NCI-H524 (cell line): ENCODE measurements around the gene ITGB6.
A peak's percentile ranks its signal among the peaks of the same experiment; 100 is the strongest.

Experiments used
- DNase-seq, 2 experiments: peaks; one replicate each; lab custom pipeline; 2025; lab: John Stamatoyannopoulos, UW

Gene ITGB6

DNA sequence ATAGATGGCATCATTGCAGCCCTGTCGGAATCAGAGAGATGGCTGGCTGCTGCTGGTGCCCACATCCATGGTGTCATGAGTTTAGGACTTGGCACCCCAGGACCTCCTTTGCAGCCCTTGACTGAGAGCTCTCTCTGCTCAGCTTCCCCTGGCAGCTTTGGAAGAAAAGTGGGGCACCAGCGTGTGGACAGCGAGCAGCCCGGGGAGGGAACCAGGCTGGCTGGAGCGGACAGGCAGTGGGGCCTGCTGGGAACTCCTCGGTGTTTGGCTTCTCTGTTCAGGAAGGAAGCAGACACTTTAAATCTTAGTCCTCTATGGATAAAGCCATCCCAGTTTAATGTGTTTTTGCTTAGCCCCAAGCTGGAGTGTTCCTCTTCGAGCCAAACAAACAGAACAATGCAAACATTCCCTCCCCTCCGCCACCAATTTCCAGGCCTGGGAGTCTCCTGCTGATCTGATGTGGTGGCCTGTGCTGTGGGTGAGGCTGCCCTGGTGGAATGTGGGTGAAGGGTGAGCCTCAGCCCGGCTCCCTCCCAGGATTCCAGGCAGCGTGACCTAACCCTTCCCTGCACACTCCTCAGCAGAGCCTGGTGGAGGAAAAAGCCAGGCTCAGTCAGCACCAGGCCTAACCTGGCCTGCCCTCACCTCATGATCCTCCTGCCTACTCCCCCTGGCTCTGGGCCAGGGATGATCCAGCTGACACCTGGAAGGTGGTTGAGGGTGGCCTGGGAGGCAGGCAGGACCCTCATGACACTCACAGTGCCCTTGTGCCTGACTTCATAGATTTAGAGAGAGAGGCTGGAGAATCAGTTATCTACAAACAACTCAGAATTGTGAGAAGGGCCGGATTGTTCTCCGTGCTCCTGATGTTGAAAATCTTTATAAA, 21.6 kb upstream of the ITGB6 start:
- DNase-seq, result no peak

DNA sequence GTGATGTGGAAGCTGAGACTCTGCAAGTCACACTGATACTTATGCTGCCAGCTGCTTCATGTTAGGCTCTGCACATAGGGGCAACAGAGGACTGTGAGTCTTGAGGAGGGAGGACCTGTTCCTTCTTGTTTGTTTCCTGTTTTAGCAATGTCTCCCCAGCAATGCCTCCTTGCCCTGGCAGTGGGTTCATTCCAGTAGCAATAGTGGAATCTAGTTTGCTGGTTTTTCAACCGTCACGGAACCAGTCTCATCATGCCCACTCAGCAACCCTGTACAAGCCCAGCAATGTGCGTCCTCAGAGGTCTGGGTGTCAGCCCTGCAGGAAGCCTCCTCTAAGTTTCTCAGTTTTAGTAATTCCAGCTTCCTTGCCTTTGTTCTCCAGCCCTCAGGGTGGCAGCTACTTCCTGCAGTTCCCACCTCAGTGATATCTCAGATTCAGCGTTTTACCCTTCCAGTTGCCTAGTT, 20.5 kb upstream of the ITGB6 start:
- DNase-seq, result no peak

DNA sequence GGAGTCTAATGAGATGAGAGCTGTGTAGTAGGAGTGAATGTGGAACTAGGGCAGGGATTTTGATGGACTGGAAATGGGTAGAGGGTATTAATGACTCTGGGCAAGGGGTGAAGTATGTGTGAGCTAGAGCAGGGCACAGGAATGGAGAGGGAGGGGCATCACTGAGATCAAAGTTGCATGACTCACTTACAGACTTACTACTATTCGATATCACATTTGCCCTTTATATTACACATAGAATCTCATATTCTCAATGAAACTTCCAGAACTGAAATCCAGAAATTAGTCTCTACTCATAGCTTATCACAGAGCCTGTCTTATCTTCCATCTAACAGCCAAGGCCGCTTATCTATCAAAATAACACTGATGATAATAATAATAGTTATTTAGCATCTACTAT, 20.0 kb upstream of the ITGB6 start:
- no peak for DNase-seq

DNA sequence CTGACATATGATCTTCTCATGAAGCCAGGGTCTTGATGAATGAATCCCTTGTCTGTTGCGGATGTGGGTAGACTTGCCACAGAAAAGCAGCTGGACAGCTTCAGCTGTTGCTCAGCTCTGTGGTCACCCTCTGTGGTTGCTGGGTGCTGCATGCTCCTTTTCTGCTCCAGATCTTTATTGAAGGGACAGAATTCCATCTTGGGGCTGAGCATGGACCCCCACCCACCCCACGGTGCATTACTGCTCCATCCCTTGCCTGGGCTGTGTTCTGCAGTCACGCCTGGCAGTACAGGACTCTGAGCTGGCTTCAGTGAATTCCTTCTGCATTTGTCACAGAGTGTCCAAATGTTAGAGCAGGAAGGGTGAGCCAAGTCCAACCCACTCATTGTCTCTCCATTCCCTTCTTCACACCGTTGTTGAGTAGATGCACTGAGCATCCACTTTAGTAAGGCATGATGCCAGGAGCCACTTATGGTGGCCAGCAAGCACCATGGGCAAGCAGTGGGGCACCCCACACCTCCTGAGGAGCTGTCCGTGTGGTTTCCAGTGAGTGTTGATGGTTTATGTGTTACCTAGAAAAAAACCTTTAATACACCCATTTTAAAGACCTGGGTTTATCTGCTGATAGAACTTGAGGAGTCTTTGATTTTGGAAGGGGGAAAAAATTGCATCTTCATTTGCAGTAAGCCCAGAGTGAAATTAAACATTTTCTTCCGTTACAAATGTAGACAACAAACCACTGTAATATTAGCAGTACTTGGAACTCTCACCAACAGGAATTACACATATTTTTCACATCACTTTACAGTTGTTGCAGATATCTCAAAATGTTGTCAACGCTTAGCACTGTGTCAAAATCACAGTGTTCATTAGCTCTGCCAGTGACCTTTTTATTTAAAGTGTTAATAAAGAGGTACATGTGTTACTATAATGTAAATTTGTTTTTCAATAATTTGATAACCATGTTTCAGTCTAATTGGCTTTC, 14.7 kb upstream of the ITGB6 start:
- DNase-seq, result no peak

DNA sequence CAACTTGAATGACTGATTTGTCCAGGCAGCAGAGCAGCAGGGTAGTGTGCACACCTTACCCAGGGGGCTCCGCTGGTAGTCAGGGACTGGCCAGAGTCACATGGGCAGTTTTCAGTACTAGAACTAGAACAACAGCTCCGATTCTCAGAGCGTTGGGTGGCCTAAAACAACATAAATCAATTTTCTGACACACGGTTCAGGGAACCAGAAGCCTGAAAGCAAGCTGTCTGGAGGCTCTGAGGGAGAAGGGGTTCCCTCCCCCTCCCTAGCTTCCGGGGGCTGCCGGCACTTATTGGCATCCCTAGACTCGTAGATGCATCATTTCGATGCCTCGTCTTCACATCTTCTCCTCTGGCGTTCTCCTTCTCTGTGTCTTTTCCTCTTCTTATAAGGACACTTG, 13.4 kb upstream of the ITGB6 start:
- no peak for DNase-seq

DNA sequence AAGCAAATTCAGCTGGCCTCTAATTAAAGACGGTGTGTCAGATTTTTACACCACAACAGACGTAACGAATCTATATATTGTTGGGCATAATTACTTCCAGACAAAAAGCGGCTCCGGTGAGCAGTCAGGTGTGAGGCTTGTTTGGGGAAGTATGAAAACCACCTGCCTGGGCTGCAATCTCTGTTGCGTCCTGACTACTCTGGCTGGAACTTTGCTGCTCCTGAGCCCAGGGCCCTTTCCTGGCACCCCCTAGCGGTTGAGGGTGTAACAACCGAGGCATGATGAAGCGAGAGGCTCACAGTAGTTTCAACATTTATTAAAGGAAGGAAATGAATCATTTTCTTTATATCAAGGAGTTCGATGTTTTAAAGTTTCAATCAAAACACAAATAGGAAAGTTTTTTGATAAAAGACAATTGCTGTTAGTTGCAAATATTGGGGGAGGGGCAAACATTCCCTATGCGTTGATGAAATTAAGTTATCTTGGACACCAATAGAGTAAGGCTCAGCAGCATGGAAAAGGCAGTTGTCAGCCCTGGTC, 10.6 kb upstream of the ITGB6 start:
- peak in 1 of 2 experiments; percentile 11 for DNase-seq

DNA sequence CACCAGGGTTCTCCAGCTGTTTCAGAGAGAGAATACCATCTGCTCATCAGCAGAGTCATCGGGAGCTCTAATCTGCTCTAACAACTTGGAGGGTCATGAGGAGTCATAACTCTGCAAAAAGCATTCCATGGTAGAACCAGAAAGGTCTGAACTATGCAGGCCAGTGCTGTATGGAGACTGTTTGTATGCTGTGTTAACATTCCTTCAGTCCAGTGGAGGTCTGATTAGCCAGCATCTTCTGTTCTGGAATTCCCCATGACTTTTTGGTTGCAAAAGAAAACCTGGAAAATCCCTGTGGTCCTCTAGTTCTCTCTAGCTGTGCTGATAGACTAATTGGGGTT, 9.4 kb upstream of the ITGB6 start:
- peak; percentile 4 to 49 for DNase-seq

DNA sequence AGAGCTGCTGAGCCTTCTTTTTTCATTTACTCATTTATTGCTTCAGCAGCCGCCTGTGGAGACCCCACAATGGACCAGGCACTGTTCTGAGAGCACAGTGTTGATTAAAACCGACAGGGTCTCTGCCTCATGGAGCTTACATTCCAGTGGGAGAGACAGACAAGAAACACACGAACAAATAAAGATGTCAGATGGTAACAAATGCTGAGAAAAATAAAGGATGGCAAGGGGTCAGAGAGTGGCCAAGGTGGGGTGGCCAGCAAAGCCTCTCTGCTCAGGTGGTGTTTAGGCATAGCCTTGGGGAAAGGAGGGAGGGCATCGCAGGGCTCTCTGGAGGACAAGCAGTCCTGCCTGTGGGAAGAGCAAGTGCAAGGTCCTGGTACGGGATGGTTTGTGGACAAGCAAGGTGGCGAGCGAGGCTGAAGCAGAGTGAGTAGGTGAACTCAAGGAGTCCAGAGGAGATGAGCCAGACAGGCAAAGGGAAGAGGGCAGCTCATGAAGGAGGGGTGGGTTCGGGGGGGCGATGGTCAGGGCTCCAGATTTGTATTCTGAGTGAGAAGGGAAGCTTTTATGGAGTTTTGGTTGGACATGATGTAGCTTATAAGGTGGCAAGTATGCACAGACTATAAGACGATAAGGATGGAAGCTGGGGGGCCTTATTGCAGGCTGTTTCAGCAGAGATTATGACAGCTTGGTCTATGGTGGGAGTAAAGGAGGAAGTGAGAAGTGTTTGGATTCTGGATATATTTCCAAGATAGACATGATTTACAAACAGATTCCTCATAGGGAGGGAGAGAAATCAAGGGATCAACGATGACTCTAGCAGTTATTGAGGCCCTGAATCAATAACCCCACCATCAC, 8.8 kb upstream of the ITGB6 start:
- DNase-seq, result no peak

DNA sequence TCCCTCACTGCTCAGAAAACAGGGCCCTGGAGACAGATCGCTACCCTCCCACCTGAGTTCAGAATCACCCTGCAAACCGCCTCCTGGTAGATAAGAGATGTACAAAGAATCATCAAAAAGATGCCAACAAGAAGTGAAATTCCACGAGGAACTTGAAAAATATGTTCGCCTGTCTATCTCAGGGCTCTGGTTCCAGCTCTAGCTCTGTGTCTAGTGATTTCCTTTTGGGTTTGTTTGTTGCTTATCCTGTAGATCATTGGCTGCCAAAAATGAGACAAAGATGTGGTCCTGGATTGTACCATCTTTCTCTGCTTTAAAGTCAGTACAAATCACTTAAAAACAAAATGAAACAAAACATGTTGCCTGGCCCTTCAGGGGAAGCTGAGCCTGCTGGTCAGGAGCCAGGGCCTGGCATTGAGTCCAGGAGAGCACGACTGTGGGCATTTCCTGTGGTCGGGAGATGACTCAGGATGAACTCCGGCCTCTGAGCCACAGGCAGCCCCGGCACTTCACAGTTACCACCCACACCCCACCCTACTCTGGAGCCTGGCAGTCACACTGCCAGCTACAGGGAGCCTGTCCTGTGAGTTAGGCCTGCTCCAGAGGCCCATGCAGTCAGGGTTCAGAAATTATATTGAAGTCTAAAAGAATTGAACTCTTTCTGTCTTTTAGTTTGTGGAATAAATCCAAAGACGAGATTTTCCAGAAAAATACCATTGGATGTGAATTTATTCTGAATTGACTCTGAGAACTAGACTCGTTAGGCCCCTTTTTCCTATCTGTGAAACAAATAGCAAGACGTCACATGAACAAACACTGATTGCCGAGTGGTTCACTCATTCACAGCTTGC, 8.0 kb upstream of the ITGB6 start:
- no peak for DNase-seq

DNA sequence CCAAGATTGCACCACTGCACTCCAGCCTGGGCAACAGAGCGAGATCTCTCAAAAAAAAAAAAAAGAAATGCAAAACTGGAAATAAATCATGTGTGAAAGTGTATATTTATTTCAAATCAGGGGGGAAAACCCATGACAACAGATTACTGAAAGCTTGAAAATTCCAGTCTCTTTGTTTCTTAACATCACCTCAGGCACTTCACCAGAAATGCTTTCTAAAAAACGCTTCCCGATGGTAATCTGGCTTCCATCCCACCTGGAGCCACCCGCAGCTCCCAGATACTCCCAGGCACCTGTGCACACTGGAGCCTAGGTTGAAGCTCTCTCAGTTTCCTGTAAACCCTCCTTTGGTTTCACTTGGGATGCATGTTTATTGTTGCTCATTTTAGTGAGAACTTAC, 7.2 kb upstream of the ITGB6 start:
- DNase-seq, result no peak

DNA sequence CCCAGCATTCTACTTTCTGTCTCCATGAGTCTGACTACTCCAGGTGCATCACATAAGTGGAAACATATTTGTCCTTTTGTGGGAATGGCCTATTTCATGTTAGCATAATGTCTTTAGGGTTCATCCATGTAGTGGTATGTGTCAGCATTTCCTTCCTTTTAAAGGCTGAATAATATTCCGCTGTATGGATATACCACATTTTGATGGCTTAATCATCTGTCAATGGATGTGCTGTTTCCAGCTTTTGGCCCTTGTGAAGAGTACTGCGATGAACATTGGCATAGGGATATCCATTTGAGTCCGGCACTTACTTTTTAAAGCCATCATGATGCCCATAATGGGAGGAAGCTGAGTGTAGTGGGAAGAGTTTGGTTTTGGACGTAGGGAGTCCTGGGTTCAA, 6.4 kb upstream of the ITGB6 start:
- DNase-seq, result no peak

DNA sequence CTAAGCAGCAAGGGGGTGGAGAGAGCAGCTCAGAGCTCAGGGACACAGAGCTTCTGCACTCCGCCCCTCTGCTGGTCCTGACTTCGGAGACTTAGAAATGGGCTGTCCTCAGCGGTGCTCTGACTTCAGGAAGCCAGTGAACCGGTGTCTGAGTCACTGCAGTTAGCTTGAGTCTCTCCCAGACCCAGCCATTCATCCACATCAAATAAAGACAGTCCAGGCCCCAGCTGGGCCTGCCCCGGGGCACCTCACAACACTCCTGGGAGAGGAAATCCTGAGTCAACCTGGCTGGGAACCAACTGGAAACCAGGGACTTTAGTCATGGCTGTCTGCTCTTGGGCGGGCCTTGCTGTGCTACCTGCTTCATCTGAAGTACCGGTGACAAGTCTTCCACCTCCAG, 5.4 kb upstream of the ITGB6 start:
- no peak for DNase-seq

DNA sequence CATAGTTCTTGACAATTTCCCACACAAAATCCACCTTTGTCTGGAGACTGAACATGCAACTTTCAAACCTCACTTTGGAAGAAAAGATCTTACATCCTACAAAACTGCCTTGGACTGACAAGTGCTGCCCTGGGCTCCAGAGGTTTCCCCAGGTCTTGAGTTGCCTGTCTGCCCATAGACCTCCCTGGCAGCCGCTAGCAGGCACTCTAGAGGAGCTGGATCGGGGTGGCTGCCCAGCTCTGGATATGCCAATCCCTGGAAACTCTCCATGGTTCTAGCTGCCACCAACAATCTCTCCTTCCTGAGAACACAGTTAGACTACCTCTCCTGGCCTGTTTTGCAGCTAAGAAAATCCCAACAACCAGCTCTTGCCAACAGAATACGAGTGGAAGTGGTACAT, 3.4 kb upstream of the ITGB6 start:
- DNase-seq, result no peak

DNA sequence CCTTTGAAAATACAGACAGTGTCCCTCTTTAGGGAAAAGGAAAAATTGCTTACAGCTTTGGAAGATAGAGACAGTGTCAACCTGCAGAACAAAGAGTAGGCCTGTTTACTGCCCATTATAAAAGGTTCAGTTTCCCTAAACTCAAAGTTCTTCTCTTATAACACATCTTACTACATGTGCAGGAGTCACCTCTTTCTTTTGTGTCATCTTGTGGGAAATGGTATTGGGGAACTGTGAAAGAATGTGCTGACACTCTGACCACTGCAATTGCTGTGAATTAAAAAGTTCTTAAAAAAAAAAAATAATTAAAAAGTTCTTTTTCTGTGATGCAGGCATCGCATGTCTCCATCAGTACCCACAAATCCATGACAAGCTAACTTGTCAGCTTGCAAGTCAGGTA, 2.9 kb upstream of the ITGB6 start:
- DNase-seq, result no peak

DNA sequence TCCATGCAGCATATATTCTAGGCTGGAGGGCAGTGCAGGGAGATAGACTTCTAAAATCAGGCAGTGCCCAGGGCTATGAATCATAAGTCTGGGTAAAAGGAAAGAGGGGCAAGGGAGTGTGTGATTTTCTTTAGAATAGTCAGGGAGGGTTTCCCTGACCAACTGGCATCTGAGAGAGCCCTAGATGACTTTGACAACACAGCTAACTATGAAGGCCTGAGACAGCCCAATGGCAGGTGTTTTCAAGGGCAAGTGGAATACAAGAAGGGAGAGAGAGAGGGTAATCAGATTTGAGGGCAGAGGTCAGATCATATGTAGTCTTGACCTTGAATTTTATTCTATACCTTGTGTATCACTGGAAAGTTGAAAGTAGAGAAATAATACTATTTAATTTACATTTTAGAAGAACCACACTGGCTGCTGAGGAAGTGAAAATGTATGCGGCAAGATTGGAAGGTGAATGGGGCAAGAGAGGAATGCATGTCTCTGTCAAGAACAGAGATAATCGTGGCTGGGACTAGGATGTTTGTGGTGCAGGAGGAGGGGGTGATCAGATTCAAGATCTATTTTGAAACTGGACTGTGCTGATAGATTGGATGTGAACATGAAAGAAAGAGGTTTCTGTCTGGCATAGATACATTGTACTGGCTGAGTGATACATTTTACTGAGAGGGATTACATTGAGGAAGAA, 1.9 kb upstream of the ITGB6 start:
- DNase-seq, result no peak

DNA sequence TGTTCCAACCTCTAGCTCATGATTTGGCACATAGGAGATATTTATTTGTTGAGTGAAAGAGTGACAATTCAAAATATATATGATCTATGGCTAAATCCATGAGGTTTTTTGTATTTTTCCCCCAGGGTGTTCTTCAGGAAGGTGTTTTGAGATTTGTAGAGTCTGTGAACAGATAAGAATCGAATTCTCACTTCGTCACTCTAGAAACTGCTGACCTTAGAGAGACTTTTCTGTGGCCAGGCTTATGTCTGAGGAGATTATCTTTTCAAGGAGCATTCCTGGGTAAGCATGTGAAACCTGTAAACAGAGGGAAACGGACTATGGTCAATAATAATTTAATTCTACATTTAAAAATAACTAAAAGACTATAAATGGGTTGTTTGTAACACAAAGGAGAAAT, 849 bp upstream of the ITGB6 start:
- no peak for DNase-seq

DNA sequence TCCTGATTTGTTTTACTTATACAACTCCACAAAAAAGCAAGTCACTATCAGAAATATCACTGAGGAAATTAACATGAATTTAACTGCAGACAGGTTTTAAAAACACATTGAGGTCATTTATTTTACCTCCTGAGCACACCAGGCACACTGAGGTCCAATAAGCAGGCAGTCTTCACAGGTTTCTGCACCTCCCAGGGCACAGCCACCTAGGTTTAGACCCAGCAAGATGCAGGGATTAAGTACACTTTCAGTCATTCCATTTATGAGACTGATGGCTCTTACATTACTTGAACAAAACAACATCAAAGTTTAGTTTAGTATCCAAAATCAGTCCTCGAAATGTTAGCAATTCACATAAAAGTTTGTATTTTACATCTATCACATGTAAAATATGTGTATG, 1.0 kb downstream of the ITGB6 start:
- DNase-seq, result no peak

DNA sequence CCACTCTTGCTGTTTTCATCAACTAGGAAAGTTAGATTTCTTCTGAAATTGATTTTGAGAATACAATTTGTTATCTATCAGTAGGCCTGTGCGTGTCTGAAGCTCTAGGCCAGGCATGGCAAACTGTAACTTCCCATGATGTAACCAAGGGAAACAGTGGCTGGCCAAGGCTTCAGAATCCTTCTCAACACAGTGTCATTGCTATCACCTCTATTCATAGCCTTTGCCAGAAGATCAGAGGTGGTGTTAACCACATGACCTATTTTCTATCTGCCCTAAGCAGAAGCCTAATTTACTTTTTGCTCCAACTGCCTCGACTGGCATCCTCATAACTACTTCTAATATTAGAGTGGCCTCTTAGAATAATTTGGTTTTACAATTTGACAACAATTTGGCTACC, 2.5 kb downstream of the ITGB6 start:
- no peak for DNase-seq

DNA sequence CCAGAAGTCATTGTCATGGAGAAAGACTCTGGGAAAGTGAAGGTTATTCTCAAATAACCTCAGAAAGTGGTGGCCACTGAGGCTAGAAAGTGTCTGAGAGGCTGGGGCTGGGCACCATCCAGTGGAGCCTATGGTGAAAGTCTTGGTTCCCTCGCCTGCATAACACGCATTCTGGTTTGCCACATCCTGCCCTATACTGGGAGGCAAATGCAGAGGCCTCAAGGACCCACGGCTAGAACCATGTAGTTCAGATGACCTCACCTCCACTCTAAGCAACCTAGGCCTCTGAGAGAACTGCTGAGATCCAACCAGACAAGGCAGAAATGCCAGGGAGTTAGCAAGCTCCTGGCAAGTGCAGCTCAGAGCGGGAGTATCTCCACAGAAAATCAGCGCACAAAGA, 5.1 kb downstream of the ITGB6 start:
- no peak for DNase-seq

DNA sequence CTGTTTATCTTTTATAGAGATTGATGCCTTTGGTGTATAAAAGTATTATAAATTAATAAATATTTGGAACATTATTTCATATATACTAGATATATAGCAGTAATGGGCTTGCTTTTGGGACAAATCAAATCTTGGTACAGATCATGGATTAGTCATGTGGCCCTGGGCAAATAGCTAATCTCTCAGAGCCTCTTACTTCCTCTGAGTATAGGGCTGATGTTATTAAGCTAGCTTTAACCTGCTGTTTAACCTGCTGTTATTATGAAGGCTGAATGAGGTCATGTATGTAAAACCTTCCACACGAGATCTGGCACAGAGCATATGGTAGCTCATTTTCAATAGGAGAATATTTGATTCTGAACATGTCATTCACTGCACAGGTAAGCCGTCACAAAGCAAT, 5.7 kb downstream of the ITGB6 start:
- DNase-seq, result peak; percentile 36 to 87
